Endothelial cell (in vitro differentiated cells): ENCODE data around the gene TDRD7. TPM values are rescaled to one million over a fixed set of nuclear protein-coding genes. Genes with fewer than 3 reads are reported as not detected.
A peak's percentile ranks its signal among the peaks of the same experiment; 100 is the strongest.
"Not testable (repeated sequence)": the region's sequence is repeated elsewhere in the genome, so short reads cannot be mapped to it uniquely, and the experiment has no call there.

ENCODE experiments used
- DNase-seq: peaks from one replicate; pipeline ENCODE4 v3.0.0; 2021; ENCODE audit warnings: low spot score
- H3K27ac Mint-ChIP-seq: one replicate; pipeline ENCODE4 v1.8.0; 2021; ENCODE audit warnings: mixed read lengths, inconsistent platforms; ENCODE audit not compliant: unreplicated experiment
- H3K27me3 Mint-ChIP-seq: one replicate; pipeline ENCODE4 v1.8.0; 2021; ENCODE audit warnings: mild to moderate bottlenecking, moderate library complexity, mixed read lengths, inconsistent platforms; ENCODE audit not compliant: unreplicated experiment
- H3K36me3 Mint-ChIP-seq: one replicate; pipeline ENCODE4 v1.8.0; 2021; ENCODE audit warnings: mild to moderate bottlenecking, low read depth, mixed read lengths, inconsistent platforms; ENCODE audit not compliant: unreplicated experiment
- H3K4me1 Mint-ChIP-seq: one replicate; pipeline ENCODE4 v1.8.0; 2021; ENCODE audit warnings: mild to moderate bottlenecking, mixed read lengths, inconsistent platforms; ENCODE audit not compliant: unreplicated experiment
- H3K4me3 Mint-ChIP-seq: one replicate; pipeline ENCODE4 v1.8.0; 2021; ENCODE audit warnings: mild to moderate bottlenecking, mixed read lengths, inconsistent platforms; ENCODE audit not compliant: unreplicated experiment
- H3K9me3 Mint-ChIP-seq: one replicate; pipeline ENCODE4 v1.8.0; 2021; ENCODE audit warnings: mixed read lengths, inconsistent platforms; ENCODE audit not compliant: unreplicated experiment
- total RNA-seq: library from RNA; stranded (reverse); fragmentation: NEBNext Ultra II Directional; extraction: Animal tissue kit (Norgen Biotek cat#: 25700); gene quantifications from one replicate; pipeline ENCODE4 v1.2.1, GENCODE V29; 2021; ENCODE audit not compliant: unreplicated experiment
- TF ChIP-seq, protein P1 (sequence below): fragments of 200-600 bp; sonication (generic); IDR thresholded peaks from one replicate; pipeline ENCODE4 v1.5.0; 2021; ENCODE audit warnings: antibody characterized with exemption; ENCODE audit not compliant: unreplicated experiment

Gene TDRD7
- total RNA-seq, 1 donor from 2014 or later: 17.5 TPM

DNA sequence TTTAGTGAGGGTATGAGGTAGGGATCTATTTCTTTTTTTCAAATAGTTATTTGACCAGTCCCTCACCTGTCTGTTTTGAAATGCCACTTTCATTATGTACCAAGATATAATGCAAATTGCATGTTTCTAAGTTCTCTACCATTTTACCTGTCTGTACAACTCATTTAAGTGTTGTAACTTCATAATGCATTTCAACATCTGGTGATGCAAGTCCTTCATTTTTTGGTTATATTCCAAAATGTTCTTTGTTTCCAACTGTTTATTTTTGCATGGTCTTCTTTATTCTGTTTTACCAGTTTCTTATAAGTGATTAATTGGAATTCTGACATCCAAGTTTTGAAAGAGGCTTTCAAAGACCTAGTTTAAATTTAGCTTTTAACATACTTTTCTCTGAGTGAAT lies 26.8 kb downstream of the TDRD7 start:
- Mint-ChIP-seq H3K4me3 (no peak overlapping the region), H3K36me3 (no peaks in the 10 kb centered on the region), H3K27ac (no peak overlapping the region), H3K4me1 (no peaks in the 10 kb centered on the region), H3K27me3 (peaks cover 1% of the 10 kb centered on the region), H3K9me3 (no peaks in the 10 kb centered on the region)
- DNase-seq: no peak
- TF ChIP-seq, protein P1, sequence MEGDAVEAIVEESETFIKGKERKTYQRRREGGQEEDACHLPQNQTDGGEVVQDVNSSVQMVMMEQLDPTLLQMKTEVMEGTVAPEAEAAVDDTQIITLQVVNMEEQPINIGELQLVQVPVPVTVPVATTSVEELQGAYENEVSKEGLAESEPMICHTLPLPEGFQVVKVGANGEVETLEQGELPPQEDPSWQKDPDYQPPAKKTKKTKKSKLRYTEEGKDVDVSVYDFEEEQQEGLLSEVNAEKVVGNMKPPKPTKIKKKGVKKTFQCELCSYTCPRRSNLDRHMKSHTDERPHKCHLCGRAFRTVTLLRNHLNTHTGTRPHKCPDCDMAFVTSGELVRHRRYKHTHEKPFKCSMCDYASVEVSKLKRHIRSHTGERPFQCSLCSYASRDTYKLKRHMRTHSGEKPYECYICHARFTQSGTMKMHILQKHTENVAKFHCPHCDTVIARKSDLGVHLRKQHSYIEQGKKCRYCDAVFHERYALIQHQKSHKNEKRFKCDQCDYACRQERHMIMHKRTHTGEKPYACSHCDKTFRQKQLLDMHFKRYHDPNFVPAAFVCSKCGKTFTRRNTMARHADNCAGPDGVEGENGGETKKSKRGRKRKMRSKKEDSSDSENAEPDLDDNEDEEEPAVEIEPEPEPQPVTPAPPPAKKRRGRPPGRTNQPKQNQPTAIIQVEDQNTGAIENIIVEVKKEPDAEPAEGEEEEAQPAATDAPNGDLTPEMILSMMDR: no peak

DNA sequence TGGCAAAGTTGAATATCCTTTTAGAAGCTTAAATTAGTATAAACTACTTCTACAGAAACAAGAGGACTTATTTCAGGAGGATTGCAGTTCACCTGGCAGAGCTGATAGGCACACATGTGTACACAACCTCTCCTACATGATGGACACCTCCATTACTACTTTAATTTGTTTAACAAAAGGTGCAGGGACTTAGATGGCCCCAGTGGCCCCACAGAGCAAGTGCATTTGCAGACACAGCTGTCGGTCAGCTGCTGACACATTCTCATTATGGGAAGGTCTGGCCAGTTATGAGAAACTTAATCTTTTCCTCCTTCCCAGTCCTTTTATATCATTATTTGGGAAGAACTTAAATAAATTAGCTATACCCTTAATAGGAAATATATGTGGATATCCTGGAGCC lies 28.3 kb downstream of the TDRD7 start:
- H3K9me3 Mint-ChIP-seq: no peaks in the 10 kb centered on the region
- H3K4me1 Mint-ChIP-seq: peaks cover under 1% of the 10 kb centered on the region
- H3K27ac Mint-ChIP-seq: no peak overlapping the region
- no peak for DNase-seq
- no peak overlapping the region for H3K4me3 Mint-ChIP-seq
- peaks cover 1% of the 10 kb centered on the region for H3K27me3 Mint-ChIP-seq
- no peaks in the 10 kb centered on the region for H3K36me3 Mint-ChIP-seq
- TF ChIP-seq, protein P1: no peak

DNA sequence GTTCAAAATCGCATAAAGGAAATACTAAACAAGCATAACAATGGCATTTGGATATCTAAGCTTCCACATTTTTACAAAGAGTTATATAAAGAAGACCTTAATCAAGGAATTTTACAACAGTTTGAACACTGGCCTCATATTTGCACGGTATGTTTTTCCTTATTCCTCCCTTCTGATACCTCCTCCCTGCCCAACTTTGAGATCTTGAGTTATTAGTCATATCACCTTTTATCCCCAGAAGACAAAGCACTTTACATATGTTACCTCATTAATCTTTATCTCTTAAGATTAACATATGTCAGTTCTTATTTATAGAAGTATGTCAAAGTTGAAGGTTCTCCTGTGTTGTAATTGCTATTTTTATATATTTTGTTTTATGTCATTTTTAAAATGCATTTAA lies 29.8 kb downstream of the TDRD7 start:
- H3K27ac Mint-ChIP-seq: no peak overlapping the region
- peaks cover 1% of the 10 kb centered on the region for H3K27me3 Mint-ChIP-seq
- H3K36me3 Mint-ChIP-seq: no peaks in the 10 kb centered on the region
- no peaks in the 10 kb centered on the region for H3K9me3 Mint-ChIP-seq
- TF ChIP-seq, protein P1: no peak
- no peak overlapping the region for H3K4me3 Mint-ChIP-seq
- peaks cover 3% of the 10 kb centered on the region for H3K4me1 Mint-ChIP-seq
- DNase-seq: no peak

DNA sequence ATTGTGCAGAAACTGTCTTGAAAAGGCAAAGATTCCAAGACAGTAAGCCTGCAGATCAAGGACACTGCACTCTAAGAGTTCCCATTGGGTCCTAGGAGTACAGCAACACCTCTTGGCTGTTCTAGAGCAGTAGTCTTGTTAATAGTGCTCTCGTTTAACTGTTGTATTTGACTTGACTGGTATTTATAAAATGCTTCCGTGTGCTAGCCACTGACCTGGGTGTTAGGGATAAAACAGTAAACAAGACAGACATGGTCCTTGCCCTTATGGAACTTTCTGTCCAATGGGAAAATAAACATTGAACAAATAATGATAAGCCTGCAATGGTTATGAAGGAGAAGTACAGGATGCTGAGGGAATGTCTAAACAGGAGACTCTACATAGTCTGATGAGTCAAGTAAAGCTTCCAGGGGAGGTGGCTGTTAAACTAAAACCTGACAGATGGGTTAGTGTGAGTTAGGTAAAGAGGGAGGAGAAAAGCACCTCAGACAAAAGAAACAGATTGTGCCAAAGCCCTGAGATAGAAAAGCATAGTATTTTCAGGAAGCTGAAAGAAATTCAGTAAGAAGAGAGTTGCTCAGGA lies 33.3 kb downstream of the TDRD7 start:
- Mint-ChIP-seq H3K27ac (no peak overlapping the region), H3K4me1 (peaks cover 15% of the 10 kb centered on the region), H3K36me3 (peaks cover 6% of the 10 kb centered on the region), H3K9me3 (no peaks in the 10 kb centered on the region), H3K4me3 (no peak overlapping the region), H3K27me3 (peaks cover 4% of the 10 kb centered on the region)
- TF ChIP-seq, protein P1: no peak
- DNase-seq: no peak

DNA sequence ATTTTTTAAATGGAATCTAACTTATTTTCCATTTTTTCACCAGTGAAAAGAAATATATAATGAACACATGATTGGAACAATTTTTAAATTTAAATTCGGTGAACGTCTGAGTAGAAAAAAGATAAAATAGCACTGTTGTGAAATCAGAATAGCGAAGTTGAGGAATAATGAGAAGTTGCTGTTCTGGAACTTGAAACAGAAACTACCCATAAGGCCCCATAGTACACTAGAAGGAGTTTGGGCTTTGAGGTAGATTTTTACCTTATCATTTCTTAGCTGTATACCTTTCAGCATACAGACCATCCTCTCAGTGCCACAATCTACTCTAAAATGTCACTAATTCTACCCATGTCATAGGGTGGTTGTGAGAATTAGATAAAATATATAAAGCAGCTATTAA lies 35.1 kb downstream of the TDRD7 start:
- no peak for DNase-seq
- H3K27me3 Mint-ChIP-seq: peaks cover 4% of the 10 kb centered on the region
- H3K36me3 Mint-ChIP-seq: peaks cover 6% of the 10 kb centered on the region
- no peaks in the 10 kb centered on the region for H3K9me3 Mint-ChIP-seq
- TF ChIP-seq, protein P1: no peak
- no peak overlapping the region for H3K27ac Mint-ChIP-seq
- no peak overlapping the region for H3K4me3 Mint-ChIP-seq
- peaks cover 15% of the 10 kb centered on the region for H3K4me1 Mint-ChIP-seq

DNA sequence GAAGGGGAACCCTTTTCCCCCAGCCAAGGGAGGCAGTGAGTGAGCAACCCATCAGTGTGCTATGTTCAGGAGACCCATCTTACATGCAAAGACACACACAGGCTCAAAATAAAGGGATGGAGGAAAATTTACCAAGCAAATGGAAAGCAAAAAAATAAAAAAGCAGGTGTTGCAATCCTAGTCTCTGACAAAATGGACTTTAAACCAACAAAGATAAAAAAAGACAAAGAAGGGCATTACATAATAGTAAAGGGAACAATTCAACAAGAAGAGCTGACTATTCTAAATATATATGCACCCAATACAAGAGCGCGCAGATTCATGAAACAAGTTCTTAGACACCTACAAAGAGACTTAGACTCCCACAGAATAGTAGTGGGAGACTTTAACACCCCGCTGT lies 41.7 kb downstream of the TDRD7 start:
- not testable (repeated sequence) for H3K27me3 Mint-ChIP-seq, DNase-seq, H3K27ac Mint-ChIP-seq, H3K4me1 Mint-ChIP-seq, H3K9me3 Mint-ChIP-seq
- Mint-ChIP-seq H3K36me3 (peaks cover 16% of the 10 kb centered on the region), H3K4me3 (peak overlapping the region; percentile 9)

DNA sequence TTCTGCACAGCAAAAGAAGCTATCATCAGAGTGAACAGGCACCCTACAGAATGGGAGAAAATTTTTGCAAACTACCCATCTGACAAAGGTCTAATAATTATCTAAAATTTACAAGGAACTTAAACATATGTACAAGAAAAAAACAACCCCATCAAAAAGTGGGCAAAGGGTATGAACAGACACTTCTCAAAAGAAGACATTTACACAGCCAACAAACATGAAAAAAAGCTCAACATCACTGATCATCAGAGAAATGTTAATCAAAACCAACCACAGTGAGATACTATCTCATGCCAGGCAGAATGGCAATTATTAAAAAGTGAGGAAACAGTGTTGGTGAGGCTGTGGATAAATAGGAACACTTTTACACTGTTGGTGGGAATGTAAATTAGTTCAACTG lies 44.9 kb downstream of the TDRD7 start:
- peaks cover 10% of the 10 kb centered on the region for H3K36me3 Mint-ChIP-seq
- H3K27ac Mint-ChIP-seq, H3K4me3 Mint-ChIP-seq, H3K27me3 Mint-ChIP-seq, DNase-seq, H3K9me3 Mint-ChIP-seq, H3K4me1 Mint-ChIP-seq: not testable (repeated sequence)
